ENCODE results near the gene KCNK13.
"Not testable (repeated sequence)": the region's sequence is repeated elsewhere in the genome, so short reads cannot be mapped to it uniquely, and the experiment has no call there.

The KCNK13 gene

GRCh38 chr14:90193925-90194324, 132.1 kb downstream of the KCNK13 start:
- DNase-seq (ENCODE audit: low read depth) = peak; percentile 6

GRCh38 chr14:90194706-90195105, 132.9 kb downstream of the KCNK13 start:
- DNase-seq (ENCODE audit: low read depth) = no peak

DNA sequence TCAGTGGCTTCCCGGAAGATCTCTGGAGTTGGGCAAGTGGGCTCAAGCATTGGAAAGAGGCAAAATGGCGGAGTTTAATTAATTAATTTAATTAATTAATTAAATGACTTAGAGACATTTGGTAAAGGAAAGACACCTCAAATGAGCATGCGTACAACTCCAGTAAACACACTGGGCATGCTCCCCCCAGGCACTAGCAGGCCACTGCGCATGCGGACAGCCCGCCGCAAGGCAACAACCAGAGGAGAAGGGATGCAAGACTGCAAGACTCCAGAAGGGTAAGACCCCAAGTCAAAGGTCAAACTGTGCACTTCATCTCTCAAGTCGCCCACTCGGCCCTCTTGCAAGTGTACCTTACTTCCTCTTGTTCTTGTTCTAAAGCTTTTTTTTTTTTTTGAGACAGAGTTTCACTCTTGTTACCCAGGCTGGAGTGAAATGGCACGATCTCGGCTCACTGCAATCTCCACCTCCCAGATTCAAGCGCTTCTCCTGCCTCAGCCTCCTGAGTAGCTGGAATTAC, 136.8 kb downstream of the KCNK13 start:
- no peak for DNase-seq (ENCODE audit: low read depth)

GRCh38 chr14:90200546-90200945, 138.8 kb downstream of the KCNK13 start:
- not testable (repeated sequence) for DNase-seq (ENCODE audit: low read depth)

GRCh38 chr14:90201344-90201743, 139.6 kb downstream of the KCNK13 start:
- DNase-seq (ENCODE audit: low read depth) = no peak

- no peak for DNase-seq (ENCODE audit: low read depth)
These were observed 142.7 kb downstream of the KCNK13 start for GRCh38 chr14:90204516-90204915.

- no peak for DNase-seq (ENCODE audit: low read depth)
These were observed 151.4 kb downstream of the KCNK13 start for GRCh38 chr14:90213099-90213748.

GRCh38 chr14:90228478-90228877, 166.7 kb downstream of the KCNK13 start:
- DNase-seq (ENCODE audit: low read depth) = no peak

GRCh38 chr14:90229942-90230341, 168.1 kb downstream of the KCNK13 start:
- not testable (repeated sequence) for DNase-seq (ENCODE audit: low read depth)

Data from activated T-cell treated with anti-CD3 and anti-CD28 coated beads for 48 hours (primary cell).